Caki2 (cell line): ENCODE results near the gene RHEB. TPM values are rescaled to one million over a fixed set of nuclear protein-coding genes. Genes with fewer than 3 reads are reported as not detected.

ENCODE experiments used
- DNase-seq: peaks from one replicate; pipeline ENCODE4 v3.0.0-alpha.2; 2015; ENCODE audit warnings: low read depth
- in situ Hi-C: cut with HindIII; loops from 2 replicates; pipeline ENCODE4 v1.10.0; 2016; ENCODE audit warnings: low sequenced_read_pairs, low pct_unique_long_range_greater_than_20kb, mixed read lengths
- total RNA-seq: library from RNA; depleted of rRNA; stranded (reverse); fragments of >200 nt; shearing (Covaris generic); gene quantifications from 2 replicates; pipeline ENCODE4 v1.2.3, GENCODE V29; 2014; ENCODE audit warnings: low replicate concordance

RHEB gene
- total RNA-seq, 1 experiment from 2014 or later: 154 TPM

DNA sequence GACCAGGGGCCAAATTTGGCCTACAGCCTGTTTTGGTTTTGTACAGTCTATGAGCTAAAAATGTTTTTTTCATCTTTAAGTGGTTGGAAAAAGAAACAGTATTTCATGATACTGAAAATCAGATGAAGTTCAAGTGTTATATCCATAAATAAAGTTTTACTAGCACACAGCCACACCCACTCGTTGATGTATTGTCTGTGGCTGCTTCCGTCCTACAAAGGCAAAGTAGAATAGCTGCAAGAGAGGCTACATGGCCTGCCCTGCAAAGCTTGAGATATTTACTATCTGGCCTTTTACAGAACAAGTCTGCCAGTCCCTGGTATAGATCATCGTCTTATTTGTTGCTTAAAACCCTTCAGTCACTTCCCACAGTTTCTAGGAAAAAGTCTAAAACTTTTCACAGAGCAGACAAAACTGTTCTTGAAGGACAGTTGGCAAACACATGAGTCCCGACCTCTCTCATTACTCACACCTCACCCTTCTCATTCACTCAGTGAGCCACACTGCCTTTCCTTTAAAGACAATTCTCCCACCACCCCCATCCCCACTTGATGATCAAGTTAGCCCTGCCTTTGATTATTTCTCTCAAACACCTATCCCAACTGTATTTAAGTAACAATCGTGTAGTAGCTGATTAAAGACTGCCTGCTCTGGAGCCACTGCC, 9.9 kb downstream of the RHEB start:
- no peak for DNase-seq
- in situ Hi-C loops: no loop called here

DNA sequence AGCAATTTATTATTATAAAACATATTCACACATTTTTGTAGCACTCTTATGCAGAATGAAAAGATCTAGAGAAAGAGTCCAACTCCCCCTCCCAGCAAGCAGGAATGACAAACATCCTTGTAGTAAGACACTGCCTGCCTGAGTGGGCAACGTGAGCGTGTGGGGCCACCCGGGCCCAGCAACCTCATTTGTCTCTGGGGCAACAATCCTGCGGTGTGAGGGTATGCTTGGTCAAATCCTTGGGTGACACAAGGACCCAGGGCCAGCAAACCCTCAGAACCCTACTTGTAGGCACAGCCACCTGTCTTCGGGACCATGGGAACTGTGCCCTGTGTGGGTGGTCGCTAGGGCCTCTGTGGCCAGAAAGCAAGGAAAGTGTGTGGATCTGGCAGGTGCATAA, 10.7 kb downstream of the RHEB start:
- no peak for DNase-seq
- in situ Hi-C loops: no loop called here

DNA sequence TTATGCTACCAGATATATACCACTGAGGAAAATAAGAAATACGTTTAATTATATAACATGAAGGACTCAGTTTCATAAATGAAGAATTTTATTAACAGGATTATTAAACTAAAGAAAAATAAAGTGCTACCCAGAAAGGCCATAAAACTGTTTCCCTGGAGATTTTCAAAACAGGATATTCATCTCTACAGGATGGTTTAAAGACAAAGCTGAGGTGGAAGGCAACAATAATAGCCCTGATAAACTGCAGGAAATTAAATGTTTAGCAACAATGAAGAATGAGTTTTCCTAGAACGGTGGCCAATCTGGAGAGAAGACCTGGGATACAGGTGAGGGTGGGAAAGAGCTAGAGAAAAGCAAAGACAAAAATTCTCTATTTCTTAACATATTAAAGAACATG, 11.9 kb downstream of the RHEB start:
- in situ Hi-C loops: no loop called here
- DNase-seq: no peak

DNA sequence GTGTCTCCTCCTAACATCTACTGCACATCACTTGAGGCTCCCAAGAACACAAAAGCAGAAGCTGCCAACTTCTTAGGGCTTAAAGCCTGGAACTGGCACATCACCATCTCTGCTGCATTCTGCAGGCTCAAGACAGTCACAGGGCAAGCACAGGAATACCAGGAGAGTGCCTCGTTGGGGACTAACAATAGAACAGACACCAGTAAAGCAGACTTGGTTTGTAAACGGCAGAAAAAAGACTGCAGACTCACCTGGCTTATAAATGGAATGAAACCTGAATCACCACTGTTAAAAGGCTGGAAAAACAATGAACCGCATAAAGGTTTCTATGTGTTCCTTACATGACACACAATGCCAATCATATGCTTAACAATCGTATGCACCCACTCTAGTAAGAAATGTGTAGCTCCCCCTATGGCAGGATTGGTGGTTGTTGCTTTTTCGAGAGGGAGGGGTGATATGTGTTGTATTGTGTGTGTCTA, 12.8 kb downstream of the RHEB start:
- DNase-seq: no peak
- in situ Hi-C loops: no loop called here

DNA sequence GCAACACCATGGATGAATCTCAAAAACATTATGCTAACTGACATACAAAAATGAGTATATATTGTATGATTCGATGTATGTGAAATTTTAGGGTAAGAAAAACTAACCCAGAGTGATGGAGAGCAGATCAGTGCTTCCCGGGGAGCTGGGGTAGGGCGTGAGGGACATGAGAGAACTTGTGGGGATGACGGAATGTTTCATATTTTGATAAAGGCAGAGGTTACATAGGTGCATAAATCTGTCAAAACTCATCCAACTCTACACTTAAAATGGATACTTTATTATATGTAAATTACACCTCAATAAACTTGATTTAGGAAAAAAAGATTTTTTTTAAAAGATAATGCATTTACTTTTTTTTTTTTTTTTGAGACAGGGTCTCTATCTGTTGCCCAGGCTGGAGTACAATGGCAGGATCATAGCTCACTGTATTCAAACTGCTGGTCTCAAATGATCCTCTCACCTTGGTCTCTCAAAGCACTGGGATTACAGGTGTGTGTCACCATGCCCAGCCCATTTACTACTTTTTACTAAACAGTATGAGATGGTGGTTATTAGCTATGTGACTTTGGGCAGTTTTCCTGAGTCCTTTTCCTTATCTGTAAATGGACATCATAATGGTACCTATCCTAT, 13.7 kb downstream of the RHEB start:
- in situ Hi-C loops: no loop called here
- DNase-seq: no peak

DNA sequence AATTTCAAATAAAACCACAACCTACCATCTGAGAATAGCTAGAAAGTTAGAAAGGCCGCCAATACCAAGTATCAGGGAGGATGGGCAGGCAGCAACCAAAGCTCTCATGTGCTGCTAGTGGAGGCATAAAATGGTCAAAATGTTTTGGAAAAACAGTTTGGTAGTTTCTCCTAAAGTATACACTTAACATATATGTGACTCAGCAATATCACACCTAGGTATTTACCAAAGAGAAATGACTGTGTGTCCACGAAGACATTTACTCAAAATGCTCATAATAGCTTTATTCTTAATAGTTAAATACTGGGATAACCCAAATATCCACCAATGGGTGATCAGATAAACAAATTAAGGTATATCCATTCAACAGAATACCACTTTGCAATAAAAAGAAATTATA, 14.3 kb downstream of the RHEB start:
- in situ Hi-C loops: no loop called here

DNA sequence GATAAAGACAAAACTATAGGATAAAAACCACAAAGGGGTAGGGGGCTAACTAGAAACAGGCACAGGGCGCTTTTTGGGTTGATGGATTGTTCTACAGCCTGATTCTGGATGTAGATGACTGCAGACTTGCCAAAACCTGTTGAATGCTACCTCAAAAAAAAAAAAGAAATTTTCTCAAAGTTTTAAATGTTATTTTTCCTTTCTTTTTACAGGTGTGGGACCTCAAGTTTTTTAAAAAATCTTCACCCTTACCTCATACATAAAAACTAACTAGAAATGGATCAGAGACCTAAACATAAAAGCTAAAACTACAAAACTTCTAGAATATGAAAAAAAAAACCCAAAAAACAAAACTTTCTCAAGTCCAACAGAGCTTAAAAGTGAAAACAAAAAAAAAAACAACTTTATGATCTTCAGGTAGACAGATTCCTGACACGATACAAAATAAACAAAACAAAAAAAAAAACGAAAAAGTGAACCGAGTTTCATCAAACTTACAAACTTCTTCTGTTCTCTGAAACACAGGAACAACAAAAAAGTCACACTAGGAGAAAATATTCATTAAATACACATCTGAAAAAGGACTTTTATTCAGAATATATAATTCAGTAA, 14.9 kb downstream of the RHEB start:
- in situ Hi-C loops: no loop called here
- no peak for DNase-seq

More for the DNA sequence above, 14.3 kb downstream of the RHEB start:
- no peak for DNase-seq

DNA sequence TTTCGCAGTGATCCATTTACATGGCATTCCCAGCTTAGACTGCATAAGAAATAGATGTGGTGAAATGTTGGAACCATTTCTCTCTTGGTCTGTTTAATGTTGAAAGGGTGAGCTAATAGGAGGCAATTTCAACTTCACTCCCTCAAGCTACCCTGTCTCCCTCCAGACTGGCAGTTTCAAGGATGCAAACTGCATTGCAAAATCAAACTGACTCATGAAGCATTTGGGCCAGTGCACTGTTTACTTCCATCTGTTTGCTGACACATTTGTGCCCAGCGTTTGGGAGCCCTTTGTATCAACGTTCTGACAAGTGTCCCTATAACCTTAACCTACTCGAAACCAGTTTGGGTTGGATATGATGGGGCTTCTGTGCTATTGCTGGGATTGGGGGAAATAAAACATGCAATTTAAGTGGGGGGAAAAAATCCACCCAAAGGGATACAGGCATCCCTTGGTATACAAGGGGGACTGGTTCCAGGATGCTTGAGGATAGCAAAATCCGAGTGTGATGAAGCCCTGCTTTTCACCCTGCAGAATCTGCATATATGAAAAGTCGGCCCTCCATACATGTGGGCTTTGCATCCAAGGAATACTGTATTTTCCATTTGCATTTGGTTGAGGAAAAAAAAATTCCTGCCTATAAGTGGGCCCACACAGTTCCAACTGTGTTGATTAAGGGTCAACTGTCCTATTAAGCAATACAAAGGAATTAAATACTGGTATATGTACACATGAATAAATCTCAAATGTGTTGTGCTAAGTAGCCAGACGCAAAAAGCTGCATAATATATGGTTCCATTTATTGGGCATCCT, 15.6 kb downstream of the RHEB start:
- DNase-seq: no peak
- in situ Hi-C loops: no loop called here

DNA sequence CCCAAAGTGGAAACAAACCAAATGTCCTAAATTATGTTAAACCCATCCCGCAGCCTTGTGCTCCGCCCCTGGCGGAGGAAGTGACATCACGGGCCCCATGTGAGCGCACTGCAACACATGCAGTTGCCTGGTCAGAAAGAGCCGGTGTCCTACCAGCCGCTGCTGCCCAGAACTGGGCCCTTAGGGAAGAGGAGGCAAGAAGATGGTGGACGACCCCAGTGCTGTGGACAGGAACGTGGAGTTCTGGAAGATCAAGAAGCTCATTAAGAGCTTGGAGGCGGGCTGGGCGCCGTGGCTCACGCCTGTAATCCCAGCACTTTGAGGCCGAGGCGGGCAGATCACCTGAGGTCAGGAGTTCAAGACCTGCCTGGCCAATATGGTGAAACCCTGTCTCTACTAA, 18.0 kb downstream of the RHEB start:
- in situ Hi-C loops: no loop called here
- no peak for DNase-seq

DNA sequence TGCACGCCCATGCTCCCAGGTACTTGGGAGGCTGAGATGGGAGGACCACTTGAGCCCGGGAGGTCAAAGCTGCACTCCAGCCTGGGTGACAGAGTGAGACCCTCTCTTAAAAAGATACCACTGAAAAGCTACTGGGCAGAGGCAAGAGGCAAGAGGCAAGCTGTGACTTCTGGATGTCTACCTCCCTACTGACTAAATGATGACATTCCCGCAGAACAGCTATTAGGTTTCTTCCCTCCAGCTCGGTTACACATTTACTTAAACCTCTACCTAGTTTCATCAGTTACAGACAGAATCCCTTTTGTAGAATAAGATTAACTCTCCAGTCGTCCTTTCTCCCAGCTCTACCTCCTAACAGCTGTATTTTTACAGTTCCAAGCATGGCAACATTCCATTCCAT, 21.2 kb downstream of the RHEB start:
- DNase-seq: peak; percentile 52
- in situ Hi-C loops: no loop called here

DNA sequence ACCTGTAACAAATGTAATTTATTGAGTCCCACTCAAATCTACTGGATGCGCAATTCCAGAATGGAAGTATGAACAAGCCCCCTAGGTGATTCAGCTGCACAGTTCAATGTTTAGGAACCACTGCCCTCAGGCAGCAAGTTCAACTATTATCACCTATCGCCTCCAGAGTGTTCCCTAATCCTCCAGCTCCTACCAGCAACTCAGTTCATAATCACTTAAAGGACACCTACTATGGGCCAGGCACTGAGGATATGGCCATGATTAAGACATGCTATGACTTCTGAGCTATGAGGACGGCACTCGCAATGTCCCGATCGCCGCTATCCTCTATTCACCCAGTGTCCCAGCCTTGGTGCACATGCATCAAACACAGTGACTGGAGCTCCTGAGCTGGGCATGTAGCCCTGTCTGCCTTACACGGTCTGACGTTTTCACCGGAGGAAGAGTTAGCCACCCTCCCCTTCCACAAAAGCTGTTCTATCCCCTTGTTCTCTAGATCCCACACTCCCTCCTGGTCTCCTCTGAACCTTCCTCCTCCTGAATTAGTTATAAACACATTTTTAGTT, 22.3 kb downstream of the RHEB start:
- DNase-seq: no peak
- in situ Hi-C loops: no loop called here

DNA sequence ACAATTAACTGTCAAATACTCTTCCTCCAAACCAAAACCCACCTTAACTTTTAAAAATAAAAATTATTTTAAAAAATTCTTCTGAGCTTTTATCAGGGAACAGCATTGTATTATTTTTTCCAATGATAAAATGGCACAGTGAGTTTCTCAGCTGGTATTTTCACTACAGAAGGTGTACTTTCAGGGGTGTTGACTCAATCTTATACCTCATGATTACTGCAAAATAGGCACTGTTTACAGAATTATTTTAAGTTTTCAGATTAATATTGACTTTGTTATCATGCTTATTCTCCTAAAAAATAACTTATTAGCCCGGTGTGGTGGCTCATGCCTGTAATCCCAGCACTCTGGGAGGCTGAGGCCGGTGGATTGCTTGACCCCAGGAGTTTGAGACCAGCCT, 24.3 kb downstream of the RHEB start:
- DNase-seq: no peak
- in situ Hi-C loops: no loop called here

DNA sequence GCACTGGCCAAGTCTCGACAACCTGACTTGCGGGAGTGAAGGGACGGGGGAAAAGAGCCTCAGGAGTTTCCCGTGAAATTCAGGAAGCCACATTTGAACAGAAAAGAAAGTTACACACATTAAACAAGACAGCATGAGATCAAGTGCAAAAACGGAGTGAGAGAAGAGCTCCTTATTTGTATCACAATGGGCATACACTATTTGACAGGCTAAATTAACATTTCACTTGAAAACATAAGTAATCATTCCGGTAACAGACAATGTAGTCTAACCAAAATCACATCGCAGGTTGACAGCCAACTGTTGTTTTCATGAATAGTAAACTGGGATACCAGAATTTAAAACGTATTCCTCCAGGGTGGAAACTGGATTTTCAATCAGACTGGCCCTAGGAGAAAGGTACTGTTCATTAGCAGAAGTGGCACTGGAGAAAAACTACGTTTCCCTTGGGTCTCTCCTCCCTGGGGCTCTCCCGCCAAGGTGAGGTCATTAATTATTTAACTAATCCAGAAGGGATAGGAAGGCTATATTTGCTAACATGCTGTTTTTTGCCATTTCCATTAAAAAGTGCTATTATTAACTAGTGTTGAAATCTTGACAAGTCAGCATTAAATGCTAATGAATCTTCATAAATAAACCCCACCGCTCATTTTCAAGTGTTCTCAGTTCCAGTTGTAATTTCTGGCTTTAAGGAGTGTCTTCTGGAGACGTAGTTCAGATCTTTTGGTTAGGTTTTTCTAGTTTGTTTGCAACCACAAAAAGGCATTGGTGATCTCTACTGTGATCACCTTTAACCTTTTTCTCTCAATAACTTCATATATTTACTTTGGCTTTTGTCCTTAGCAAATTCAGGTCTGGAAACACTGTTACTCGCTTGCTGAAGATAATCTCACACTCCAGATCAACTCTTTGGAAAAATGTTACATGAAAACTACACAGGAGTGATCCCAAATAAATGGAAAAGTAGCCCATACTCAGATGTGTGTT, 25.1 kb downstream of the RHEB start:
- in situ Hi-C loops: no loop called here
- peak; percentile 49 for DNase-seq

DNA sequence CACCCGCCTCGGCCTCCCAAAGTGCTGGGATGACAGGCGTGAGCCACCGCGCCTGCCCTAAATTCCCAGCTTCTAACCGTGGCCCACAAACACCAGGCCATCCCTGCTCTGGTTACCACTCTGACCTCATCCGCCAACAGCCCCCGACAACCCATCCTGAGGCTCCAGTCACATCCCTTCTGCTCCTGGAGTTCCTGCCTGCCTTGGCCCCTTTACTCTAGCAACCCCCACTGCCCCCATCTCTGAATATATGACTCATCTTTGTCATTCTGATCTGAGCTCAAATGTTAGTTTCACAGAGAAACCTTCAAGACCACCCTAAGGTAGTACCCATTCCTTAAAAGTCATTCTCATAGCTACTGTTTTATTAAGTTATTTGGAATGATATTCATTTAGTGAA, 26.6 kb downstream of the RHEB start:
- in situ Hi-C loops: no loop called here

DNA sequence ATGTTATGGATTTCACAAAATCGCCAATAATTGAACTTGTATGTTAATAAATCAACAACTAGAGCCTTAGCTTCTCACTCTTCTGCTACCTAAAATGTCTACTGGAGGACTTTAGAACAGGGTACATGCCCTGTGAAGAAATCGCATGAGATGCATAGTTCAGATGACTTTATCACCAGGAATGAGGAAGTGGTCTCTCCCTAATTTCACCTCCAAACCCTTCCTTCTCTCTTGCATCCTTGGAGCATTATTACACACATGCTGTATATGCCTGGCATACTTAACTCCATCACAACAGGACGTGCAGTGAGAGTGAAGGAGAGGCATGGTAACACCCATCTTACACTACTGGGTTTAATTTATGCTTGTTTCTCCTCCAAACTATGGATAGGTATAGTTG, 27.8 kb downstream of the RHEB start:
- DNase-seq: peak; percentile 66
- in situ Hi-C loops: no loop called here

More for the DNA sequence above, 26.6 kb downstream of the RHEB start:
- DNase-seq: no peak

DNA sequence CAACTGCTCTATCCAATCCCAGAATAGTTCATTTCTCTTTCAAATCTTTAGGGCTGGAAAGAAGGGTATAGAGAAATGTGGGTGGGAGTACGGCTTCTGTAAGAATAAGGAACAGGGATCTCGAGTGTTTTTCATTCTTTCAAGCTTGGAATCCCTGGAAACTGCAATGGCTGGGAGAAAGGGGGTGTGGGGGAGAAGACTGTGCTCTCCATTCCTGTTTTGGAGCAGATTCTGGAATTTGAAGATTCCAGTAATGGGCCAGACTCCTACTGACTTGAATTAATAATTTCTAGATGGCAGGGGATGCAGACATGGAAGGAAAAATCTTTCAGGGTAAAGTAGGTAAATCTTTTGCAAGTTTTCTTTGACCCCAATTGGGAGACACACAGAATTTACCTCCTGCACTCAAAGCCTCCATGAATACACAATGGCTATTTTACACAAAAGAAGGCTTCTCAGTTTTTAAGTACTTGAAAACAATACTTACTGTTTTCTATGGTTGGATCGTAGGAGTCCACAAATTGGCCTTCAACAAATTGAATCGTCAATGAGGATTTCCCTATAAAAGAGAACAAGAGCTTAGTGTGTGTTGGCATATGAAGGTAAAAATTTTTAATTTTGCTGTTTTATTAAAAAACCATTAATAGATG, 29.1 kb downstream of the RHEB start:
- DNase-seq: no peak
- in situ Hi-C loops: no loop called here

DNA sequence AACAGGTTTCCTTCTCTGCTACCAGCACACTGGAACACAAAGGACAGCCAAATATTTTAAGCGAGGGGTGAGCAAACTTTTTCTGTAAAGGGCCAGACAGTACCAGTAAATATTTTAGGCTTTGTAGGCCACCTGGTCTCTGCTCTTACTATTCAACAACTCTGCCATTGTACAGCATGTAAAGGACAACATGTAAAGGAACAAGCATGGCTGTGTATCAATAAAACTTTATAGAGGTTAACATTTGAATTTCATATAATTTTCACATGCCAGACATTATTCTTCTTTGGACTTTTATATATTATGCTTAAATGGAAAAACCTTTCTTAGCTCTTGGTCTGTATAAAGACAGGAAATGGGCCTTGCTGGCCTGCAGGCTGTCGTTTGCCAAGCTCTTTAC, 30.2 kb downstream of the RHEB start:
- in situ Hi-C loops: no loop called here

More for the DNA sequence above, 30.2 kb downstream of the RHEB start:
- no peak for DNase-seq
